Caco-2 (cell line): Measurements from ENCODE around the gene SNAI3. TPM values are rescaled to one million over a fixed set of nuclear protein-coding genes. Genes with fewer than 3 reads are reported as not detected.
"Not testable (repeated sequence)": the region's sequence is repeated elsewhere in the genome, so short reads cannot be mapped to it uniquely, and the experiment has no call there.

Source experiments
- BruUV-seq: library from RNA; stranded (reverse); fragments of 400-500 nt; replicated peaks from 2 replicates; lab custom pipeline; 2021; lab: Mats Ljungman, UMichigan
- CTCF ChIA-PET: fragments of 300-600 bp; sonication (Branson Sonifier 250); formaldehyde crosslinking; loops from one replicate; lab custom pipeline; 2022; ENCODE audit warnings: antibody characterized with exemption; lab: Charles Lee
- POLR2A ChIA-PET: fragments of 300-600 bp; sonication (Branson Sonifier 250); formaldehyde crosslinking; loops from one replicate; lab custom pipeline; 2022; ENCODE audit warnings: antibody characterized with exemption; lab: Charles Lee
- DNase-seq, 2 experiments: peaks; one replicate each; pipeline versions ENCODE4 v3.0.0 to v3.0.0-alpha.2; 2020 to 2022
- H3K27me3 ChIP-seq: replicated peaks from 2 replicates; pipeline ENCODE4 v1.6.0; 2011; ENCODE audit warnings: low read length; ENCODE audit not compliant: control insufficient read depth, insufficient read depth
- H3K36me3 ChIP-seq: 2 replicates; pipeline ENCODE4 v1.5.1; 2011; ENCODE audit warnings: low read length; ENCODE audit not compliant: control insufficient read depth, insufficient read depth
- H3K4me1 ChIP-seq: fragments of 250-450 bp; sonication (Bioruptor Pico); 2 replicates; pipeline ENCODE4 v1.5.1; 2020; ENCODE audit warnings: mild to moderate bottlenecking
- H3K4me3 ChIP-seq: 2 replicates; pipeline ENCODE4 v1.5.1; 2011; ENCODE audit warnings: low read depth, mild to moderate bottlenecking, control low read depth, low read length
- H3K9me3 ChIP-seq: fragments of 250-450 bp; sonication (Bioruptor Pico); 2 replicates; pipeline ENCODE4 v1.5.1; 2020; ENCODE audit warnings: mild to moderate bottlenecking, moderate library complexity
- H3K27ac Mint-ChIP-seq: one replicate; pipeline ENCODE4 v1.8.0; 2022; ENCODE audit warnings: mixed read lengths; ENCODE audit not compliant: unreplicated experiment
- H3K27me3 Mint-ChIP-seq: one replicate; pipeline ENCODE4 v1.8.0; 2022; ENCODE audit warnings: mixed read lengths; ENCODE audit not compliant: insufficient read depth, unreplicated experiment
- H3K36me3 Mint-ChIP-seq: one replicate; pipeline ENCODE4 v1.8.0; 2022; ENCODE audit warnings: mild to moderate bottlenecking, mixed read lengths; ENCODE audit not compliant: insufficient read depth, unreplicated experiment
- H3K4me1 Mint-ChIP-seq: one replicate; pipeline ENCODE4 v1.8.0; 2022; ENCODE audit warnings: low read depth, mixed read lengths; ENCODE audit not compliant: unreplicated experiment
- H3K4me3 Mint-ChIP-seq: one replicate; pipeline ENCODE4 v1.8.0; 2022; ENCODE audit warnings: mild to moderate bottlenecking, moderate library complexity, mixed read lengths; ENCODE audit not compliant: unreplicated experiment
- H3K9me3 Mint-ChIP-seq: one replicate; pipeline ENCODE4 v1.8.0; 2022; ENCODE audit warnings: mixed read lengths; ENCODE audit not compliant: unreplicated experiment
- intact Hi-C: fragments of 100-400 bp; cut with micrococcal nuclease; formaldehyde crosslinking; loops from one replicate; pipeline ENCODE4 v1.10.0; 2022; ENCODE audit not compliant: unreplicated experiment
- total RNA-seq: library from RNA; stranded (reverse); gene quantifications from 2 replicates; pipeline ENCODE4 v1.2.3, GENCODE V29; 2022
- TF ChIP-seq, protein P1 (sequence below), 2 experiments: fragments of 200-600 bp in 1 of 2; IDR thresholded peaks; 1 replicate in 1 of 2; 2 replicates in 1 of 2; pipeline versions ENCODE4 v1.5.1 to v1.8.0; 2011 to 2022; ENCODE audit warnings: antibody characterized with exemption in 1 of 2, control low read depth in 1 of 2, inconsistent platforms in 1 of 2, low read depth in 1 of 2, low read length in 1 of 2, mild to moderate bottlenecking in 1 of 2, moderate library complexity in 1 of 2; ENCODE audit not compliant: insufficient read depth in 1 of 2, severe bottlenecking in 1 of 2, unreplicated experiment in 1 of 2

The SNAI3 gene
- total RNA-seq, 1 experiment from 2014 or later = 3.5 TPM

DNA sequence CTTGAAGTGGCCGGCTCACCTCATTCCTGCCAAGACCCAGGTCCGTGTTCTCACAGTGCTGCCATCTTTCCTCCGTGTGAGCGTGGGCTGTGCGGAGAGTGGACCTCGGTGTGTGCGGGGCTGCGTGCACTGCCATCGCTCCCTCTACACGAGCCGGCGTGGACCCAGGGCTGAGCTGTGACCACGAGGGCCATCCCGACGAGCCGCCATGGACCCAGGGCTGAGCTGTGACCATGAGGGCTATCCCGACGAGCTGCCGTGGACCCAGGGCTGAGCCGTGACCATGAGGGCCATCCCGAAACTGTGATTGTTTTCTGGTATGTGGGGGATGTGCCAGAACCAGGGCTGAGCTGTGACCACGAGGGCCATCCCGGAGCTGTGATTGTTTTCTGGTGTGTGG is 14.5 kb downstream of the SNAI3 start:
- no TSS peak for BruUV-seq
- Mint-ChIP-seq H3K9me3 (no peaks in the 10 kb centered on the region), H3K4me3 (no peak overlapping the region), H3K27ac (no peak overlapping the region), H3K27me3 (no peaks in the 10 kb centered on the region), H3K4me1 (no peaks in the 10 kb centered on the region), H3K36me3 (peaks cover 21% of the 10 kb centered on the region)
- Histone ChIP-seq H3K27me3 (no peaks in the 10 kb centered on the region), H3K4me1 (no peaks in the 10 kb centered on the region), H3K9me3 (no peaks in the 10 kb centered on the region), H3K36me3 (no peaks in the 10 kb centered on the region), H3K4me3 (no peak overlapping the region)
- no peak for DNase-seq
- intact Hi-C loops = no loop called here
- TF ChIP-seq, protein P1, sequence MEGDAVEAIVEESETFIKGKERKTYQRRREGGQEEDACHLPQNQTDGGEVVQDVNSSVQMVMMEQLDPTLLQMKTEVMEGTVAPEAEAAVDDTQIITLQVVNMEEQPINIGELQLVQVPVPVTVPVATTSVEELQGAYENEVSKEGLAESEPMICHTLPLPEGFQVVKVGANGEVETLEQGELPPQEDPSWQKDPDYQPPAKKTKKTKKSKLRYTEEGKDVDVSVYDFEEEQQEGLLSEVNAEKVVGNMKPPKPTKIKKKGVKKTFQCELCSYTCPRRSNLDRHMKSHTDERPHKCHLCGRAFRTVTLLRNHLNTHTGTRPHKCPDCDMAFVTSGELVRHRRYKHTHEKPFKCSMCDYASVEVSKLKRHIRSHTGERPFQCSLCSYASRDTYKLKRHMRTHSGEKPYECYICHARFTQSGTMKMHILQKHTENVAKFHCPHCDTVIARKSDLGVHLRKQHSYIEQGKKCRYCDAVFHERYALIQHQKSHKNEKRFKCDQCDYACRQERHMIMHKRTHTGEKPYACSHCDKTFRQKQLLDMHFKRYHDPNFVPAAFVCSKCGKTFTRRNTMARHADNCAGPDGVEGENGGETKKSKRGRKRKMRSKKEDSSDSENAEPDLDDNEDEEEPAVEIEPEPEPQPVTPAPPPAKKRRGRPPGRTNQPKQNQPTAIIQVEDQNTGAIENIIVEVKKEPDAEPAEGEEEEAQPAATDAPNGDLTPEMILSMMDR (IDR thresholded peaks at IDR 0.05; ENCODE audit: insufficient read depth in 1 of 2, low read depth in 1 of 2, low read length in 1 of 2, severe bottlenecking in 1 of 2, unreplicated experiment in 1 of 2) = no peak
- ChIA-PET CTCF (interaction anchor here (1.3 kb wide), 2 partner anchors 9 to 11 kb away, joined by 3 to 5 read pairs; partner anchors contain the start of gene MVD), POLR2A (interaction anchor here (0.5 kb wide), 1 partner anchor 102 kb away, joined by 3 read pairs; the partner anchor contains the start of gene ZC3H18)

DNA sequence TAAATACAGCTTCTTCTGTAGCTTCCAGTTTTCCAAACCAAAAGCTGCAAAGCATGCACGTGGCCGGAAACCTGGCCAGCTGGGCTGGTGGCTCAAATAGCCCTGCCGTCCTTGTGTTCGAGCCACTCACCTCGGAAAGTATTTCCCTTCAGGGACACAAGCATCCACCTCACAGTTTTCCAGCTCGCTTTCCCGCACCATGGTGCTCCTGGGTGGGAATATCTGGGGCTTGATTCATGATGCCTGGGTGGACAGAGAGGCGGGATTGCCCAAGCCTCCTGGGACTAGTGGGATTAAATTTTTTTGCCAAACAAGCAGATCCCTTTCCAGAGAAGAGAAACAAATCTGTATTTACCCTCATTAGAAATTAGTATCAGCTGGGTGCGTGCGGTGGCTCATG is 16.3 kb downstream of the SNAI3 start:
- no peak for DNase-seq
- Histone ChIP-seq H3K4me3 (no peak overlapping the region), H3K4me1 (no peaks in the 10 kb centered on the region), H3K9me3 (no peaks in the 10 kb centered on the region), H3K36me3 (no peaks in the 10 kb centered on the region; the same call in 1 of the 2 replicates), H3K27me3 (no peaks in the 10 kb centered on the region)
- Mint-ChIP-seq H3K4me3 (no peak overlapping the region), H3K4me1 (no peaks in the 10 kb centered on the region), H3K27ac (no peak overlapping the region), H3K36me3 (peaks cover 21% of the 10 kb centered on the region), H3K27me3 (no peaks in the 10 kb centered on the region), H3K9me3 (no peaks in the 10 kb centered on the region)
- BruUV-seq = no TSS peak
- ChIA-PET CTCF (interaction anchor here (0.8 kb wide), 1 partner anchor 68 kb away, joined by 3 read pairs; no protein-coding TSS in a partner anchor), POLR2A (no interaction called here)
- intact Hi-C loops = no loop called here
- TF ChIP-seq, protein P1 (IDR thresholded peaks at IDR 0.05; ENCODE audit: insufficient read depth in 1 of 2, low read depth in 1 of 2, low read length in 1 of 2, severe bottlenecking in 1 of 2, unreplicated experiment in 1 of 2) = no peak

DNA sequence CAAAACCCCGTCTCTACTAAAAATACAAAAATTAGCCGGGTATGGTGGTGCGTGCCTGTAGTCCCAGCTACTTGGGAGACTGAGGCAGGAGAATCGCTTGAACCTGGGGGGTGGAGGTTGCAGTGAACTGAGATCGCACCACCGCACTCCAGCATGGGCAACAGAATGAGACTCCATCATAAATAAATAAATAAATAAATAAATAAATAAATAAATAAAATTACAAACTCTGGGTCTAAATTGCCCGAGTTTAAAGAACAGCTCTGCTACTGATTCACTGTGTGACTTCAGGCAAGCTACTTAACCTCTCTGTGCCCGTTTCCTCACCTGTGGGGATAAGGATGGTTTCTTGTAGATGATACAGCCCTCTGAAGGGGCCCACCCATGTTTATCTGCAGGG is 16.8 kb downstream of the SNAI3 start:
- H3K36me3 ChIP-seq, H3K4me1 ChIP-seq, H3K4me3 ChIP-seq, H3K27me3 ChIP-seq, H3K4me3 Mint-ChIP-seq, H3K9me3 Mint-ChIP-seq, H3K27me3 Mint-ChIP-seq, H3K27ac Mint-ChIP-seq, intact Hi-C loops, H3K9me3 ChIP-seq, BruUV-seq, H3K4me1 Mint-ChIP-seq, DNase-seq, POLR2A ChIA-PET: not testable (repeated sequence)
- CTCF ChIA-PET = interaction anchor here (0.8 kb wide), 1 partner anchor 68 kb away, joined by 3 read pairs; no protein-coding TSS in a partner anchor
- H3K36me3 Mint-ChIP-seq = peaks cover 21% of the 10 kb centered on the region
